ENCODE measurements around the gene KRTAP10-3.
"Not testable (repeated sequence)": the region's sequence is repeated elsewhere in the genome, so short reads cannot be mapped to it uniquely, and the experiment has no call there.

Gene KRTAP10-3

DNA sequence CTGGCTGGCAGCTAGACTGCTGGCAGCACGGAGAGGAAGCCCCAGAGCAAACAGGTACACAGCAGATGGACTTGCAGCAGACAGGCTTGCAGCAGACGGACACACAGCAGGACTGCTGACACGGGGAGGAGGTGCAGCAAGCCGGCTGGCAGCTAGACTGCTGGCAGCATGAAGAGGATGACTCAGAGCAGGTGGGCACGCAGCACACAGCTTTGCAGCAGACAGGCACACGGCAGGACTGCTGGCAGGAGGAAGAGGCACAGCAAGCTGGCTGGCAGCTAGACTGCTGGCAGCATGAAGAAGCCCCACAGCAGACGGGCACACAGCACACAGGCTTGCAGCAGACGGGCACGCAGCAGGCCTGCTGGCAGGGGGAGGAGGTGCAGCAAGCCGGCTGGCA, 7.8 kb downstream of the KRTAP10-3 start:
- DNase-seq (ENCODE audit: extremely low read depth in 1 of 2, low read depth in 1 of 2), result no peak

DNA sequence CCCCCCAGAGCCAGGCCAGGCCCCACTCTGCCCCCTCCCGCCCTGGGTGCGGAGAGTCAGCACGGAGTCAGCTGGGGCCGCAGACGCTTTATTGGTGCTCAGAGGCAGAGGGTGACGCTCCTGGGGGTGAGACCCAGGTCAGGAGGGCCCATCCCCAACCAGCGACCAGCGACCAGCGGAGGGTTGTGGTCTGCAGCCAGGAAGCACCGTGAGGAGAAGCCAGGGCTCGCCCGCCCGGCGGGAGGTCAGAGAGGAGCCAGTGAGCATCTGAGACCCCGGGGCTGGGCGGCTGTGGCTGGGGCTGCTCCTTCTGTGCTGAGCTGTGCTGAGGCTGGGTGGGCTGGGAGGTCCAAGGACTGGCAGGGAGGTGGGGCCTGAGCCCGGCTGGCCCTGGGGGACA, 8.3 kb downstream of the KRTAP10-3 start:
- not testable (repeated sequence) for DNase-seq (ENCODE audit: extremely low read depth in 1 of 2, low read depth in 1 of 2)

DNA sequence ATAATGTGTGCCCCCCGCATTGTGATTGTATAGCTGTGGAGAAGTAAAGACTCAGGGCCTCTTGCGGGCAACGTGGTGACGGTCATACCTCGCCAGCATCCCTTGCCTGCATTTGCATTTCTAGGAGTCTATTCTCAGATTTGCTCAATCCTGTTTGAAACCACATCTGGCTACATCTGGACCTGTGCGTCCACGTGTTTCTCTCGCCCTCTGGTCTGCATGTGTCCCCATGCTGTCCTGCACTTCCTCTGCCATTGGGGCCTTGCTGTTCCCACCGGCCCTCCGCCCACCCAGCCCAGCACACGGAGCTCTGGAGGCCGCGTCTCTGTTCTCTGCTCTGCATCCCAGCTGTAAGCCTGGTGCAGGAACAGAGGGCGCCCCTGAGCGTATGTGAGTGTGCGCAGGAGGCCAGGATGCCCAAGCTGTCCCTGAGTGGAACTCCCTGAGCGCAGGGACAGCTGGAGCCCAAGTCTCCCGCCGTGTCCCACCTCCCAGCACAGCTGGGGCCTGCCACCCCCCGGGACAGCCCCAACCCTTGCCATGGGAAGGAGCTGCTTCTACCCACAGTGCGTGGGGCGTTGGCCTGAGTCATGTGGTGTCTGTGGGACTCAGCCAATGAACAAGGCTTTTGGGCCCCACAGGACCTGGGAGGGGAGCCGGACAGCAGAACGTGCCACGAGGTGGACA, 8.9 kb downstream of the KRTAP10-3 start:
- DNase-seq (ENCODE audit: extremely low read depth in 1 of 2, low read depth in 1 of 2), result no peak

DNA sequence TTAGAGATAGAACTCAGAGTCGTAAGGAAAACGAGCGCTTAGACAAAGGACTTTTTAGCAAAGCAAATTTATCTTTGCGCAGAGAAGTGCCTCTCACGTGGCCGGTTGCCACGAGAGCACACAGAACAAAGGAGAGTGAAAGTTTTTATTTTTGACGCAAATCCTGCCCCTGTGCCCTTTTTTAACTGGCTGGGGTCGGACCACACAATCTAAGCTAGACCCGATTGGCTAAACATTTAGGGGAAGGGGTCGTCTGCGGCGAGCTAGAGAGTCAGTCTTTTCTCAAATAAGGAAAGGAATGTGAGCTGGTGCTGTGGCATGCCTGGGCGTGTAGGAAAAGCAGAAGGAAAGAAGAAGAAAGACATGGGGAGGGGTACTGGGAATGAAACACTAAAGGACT, 9.7 kb downstream of the KRTAP10-3 start:
- DNase-seq (ENCODE audit: extremely low read depth in 1 of 2, low read depth in 1 of 2), result no peak

DNA sequence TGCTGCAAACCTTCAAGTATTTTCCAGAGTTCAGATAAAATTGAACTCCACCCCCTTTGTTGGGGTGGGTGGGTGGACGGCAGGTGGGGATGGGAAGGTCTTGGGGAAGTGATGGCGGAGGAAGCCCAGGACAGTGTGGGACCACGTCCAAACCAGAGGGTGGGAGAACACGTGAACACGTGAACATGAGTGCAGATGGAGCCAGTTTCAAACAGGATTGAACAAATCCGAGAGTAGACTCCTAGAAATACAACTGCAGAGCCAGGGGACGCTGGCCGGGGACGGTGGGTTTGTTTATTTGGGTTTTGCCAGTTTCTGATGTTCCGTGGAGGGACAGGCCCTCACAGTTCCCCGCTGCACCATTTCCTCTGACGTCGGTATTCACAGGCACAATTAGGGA, 10.2 kb downstream of the KRTAP10-3 start:
- DNase-seq (ENCODE audit: extremely low read depth in 1 of 2, low read depth in 1 of 2), result no peak

DNA sequence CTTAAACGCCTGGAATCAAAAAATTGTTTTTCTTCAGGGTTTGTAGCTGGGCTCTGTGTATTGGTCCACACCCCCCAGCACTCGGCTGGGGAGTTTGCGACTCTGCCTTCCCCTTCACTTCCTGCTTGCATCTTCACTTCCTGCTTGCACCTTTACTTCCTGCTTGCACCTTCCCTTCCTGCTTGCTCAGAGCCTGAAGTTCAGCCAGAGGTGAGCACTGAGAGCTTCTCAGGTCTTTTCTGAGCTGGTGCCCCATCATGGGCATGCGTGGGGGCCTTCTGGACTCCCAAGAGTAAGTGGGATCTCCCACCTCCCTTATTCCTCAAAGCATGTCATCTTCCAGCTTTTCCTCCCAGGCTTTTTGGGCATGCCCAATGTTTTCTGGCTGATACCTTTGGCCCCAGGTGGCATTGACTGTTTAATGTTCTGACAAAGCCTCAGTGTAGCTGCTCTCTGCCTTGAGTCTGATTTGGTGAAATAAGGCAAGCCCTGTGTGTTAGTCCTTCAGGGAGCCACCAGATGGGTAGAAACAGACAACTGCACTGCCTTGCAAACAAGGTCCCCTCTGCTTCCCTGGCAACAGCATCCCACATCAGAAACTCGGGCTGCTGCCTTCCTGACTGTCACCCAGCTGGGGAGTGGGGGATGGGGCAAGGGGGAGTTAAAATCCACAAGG, 10.8 kb downstream of the KRTAP10-3 start:
- no peak for DNase-seq (ENCODE audit: extremely low read depth in 1 of 2, low read depth in 1 of 2)

DNA sequence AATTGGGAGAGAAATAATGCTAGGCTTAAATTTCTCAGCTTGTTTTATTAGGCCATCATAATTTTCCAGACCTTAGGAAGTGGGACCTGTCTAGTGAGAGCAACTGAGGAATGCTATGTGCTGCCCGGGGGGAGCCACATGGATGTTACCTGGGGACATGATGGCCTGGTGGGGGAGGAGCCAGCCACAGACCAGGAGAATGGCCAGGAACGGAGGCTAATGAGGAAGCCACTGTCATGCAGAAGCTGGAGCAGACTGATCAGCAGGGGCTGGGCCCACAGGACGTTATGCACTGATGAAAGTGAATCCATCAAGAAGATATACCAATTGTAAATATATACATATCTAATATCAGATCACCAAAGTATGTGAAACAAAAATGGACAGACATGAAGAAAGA, 14.0 kb downstream of the KRTAP10-3 start:
- no peak for DNase-seq (ENCODE audit: extremely low read depth in 1 of 2, low read depth in 1 of 2)

DNA sequence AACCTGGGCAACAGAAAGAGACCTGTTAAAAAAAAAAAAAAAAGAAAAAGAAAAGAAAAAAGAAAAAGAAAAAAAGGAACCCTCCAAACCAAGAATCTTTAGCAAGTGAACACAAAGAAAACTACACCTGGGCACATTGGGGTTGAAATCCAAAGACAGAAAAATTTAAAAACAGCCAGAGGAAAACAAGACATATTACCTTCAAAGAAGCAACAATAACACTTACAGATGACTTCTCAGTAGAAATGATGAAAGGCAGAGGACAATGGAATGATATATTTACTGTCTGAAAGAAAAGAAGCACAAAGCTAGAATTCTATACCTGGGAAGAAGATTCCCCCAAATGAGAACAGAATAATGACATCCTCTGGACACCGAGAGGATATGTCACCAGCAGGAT, 15.9 kb downstream of the KRTAP10-3 start:
- no peak for DNase-seq (ENCODE audit: extremely low read depth in 1 of 2, low read depth in 1 of 2)

DNA sequence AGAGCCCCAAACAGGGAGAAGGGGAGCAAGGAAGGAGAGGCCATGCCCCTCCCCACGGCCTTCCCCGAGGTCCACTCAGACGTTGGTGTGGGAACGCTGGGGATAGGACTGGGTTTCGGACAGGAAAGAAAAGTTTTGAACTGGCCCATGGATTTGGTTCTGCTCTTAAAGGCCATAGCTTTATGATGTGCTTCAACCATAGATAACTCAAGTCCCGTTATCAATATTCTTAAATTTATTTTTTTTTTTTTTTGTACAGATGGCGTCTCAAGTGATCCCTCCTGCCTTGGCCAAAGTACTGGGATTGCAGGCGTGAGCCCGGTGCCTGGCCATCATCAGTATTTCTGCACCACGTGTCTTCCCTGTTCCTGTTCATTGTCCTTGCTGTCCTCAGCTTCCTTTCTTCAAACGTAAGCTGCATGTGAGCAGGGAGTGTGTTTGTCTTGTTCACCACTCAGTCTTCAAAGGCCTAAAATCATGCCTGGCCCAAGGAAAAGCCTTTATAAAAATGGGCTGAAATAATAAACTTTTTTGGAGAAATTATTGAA, 17.8 kb downstream of the KRTAP10-3 start:
- DNase-seq (ENCODE audit: extremely low read depth in 1 of 2, low read depth in 1 of 2), result no peak

DNA sequence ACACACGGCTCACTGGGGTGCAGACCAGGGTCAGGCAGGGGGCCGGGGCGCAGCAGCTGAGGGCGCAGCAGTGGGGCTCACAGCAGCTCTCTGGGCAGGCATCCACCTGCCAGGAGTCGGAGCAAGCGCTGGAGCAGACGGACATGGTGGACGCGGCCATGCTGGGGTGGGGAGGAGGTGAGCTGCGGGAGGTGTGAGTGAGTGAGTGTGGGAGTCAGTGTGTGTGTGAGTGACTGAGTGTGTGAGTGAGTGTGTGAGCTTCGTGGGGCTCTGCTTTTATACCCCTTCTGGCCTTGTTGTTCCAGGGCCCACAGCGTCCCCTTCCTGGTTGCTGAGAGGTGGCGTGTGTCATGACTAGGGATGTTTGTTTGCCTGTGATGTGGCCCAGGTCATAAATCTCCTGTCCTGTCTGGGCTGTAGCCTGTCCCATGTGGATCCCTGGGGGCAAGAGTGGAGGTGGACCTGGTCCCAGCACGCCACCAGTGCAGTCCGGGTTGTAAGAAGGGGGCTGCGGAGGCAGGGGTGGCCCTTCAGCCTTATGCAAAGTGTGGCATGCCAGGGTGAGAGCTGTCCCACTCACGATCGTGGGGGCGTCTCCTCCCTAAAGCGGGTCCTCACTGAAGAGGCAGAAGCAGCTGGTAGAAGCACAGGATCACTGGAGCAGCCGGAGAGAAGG, 18.5 kb downstream of the KRTAP10-3 start, which contains the start of gene KRTAP10-1:
Gene KRTAP10-1 (minus strand): TSS at position 205 of the 676 bp plus-strand sequence. CDS start 45 bp downstream, at position 160.
- DNase-seq (ENCODE audit: extremely low read depth in 1 of 2, low read depth in 1 of 2), result no peak

DNA sequence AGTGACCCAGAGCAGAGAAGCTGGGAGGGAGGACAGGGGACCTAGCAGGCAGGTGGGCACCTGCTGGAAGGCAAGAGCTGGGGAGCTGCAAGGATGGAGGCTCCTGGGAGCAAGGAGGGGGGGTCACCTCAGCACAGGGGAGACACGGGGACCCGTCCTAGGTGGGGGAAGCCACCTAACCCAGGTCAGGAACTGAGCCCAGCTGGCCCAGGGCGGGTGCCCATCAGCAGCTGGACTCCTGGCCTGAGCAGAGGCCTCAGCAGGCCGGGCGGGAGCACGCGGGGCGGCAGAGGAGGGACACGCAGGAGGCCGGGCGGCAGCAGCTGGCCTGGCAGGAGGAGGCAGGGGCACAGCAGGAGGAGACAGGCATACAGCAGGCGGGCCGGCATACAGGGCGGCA, 19.5 kb downstream of the KRTAP10-3 start:
- no peak for DNase-seq (ENCODE audit: extremely low read depth in 1 of 2, low read depth in 1 of 2)

DNA sequence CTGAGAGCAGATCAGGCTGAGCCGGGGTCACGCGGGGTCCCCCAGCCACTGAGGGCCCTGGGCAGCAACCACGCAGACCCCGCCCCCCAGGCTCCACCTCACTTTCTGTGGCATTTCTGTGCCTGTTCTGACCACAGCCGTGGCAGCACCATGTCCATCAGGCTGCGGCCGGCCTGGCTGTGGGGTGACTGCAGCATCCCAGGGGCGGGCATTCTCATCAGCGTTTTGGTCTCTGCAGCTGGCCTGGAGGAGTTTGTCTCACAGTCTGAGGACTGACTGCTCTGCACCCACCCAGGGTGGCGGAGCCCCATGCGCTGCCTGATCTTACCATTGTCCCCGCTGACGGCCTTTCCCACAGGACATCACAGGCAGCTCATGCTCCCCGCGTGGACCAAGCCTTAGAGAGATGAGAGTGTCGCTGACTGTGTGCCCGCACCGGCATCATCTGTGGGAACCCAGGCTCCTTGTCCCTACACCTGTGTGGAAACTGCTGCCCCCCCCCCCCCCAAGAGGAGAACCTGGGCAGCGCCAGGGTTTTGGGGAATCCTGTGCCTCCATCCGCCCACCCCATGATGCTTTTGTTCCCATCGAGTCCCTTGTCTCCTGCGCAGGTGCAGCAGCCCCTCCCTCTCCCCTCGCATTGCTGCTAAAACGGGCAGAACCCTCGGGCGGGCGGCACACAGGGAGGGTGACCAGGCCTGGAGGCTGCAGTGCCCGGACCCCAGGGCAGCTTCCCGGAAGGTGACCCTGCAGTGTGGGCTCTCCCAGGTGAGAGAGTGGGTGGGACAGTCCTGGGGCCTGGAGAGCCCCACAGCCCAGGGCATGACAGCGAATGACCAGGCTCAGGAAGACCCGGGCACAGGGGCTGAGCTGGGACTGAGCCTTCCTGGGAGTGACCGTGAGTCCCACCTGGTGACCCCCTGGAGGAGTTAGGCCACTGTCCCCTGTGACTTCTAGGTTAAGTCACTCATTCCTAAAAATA, 20.4 kb downstream of the KRTAP10-3 start:
- DNase-seq (ENCODE audit: extremely low read depth in 1 of 2, low read depth in 1 of 2), result no peak

DNA sequence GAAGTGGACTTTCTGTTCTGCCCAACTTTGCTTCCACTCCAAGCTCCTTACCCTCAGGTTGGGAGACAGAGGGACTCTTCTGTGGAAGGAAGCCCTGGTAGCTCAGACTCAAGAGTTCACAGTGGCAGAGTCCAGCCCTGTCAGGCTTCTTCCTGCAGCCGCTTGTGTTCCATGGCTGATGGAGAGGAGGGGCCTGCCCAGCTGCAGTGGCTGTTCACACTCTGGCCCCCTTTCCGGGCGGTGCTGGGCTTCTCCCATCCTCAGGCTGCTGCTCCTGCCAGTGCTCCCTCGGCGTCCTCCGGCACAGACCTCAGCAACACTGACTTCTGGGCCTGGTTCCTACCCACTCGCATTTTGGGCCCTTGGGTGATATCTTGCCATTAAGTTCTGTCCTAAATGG, 22.6 kb downstream of the KRTAP10-3 start:
- no peak for DNase-seq (ENCODE audit: extremely low read depth in 1 of 2, low read depth in 1 of 2)

DNA sequence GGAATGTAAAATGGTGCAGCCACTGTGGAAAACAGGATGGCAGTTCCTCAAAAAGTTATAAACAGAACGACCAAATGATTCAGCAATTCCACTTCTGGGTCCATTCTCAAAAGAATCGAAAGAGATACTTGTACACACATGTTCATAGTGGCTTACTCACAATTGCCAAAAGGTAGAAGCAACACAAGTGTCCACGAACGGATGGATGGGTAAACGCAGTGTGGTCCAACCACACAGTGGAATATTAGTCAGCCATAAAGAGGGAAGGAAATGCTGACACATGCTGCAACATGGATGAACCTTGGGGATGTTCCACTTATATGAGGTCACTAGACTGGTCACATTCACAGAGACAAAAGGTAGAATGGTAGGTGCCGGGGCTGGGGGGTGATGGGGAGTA, 23.9 kb downstream of the KRTAP10-3 start:
- DNase-seq (ENCODE audit: extremely low read depth in 1 of 2, low read depth in 1 of 2), result no peak

DNA sequence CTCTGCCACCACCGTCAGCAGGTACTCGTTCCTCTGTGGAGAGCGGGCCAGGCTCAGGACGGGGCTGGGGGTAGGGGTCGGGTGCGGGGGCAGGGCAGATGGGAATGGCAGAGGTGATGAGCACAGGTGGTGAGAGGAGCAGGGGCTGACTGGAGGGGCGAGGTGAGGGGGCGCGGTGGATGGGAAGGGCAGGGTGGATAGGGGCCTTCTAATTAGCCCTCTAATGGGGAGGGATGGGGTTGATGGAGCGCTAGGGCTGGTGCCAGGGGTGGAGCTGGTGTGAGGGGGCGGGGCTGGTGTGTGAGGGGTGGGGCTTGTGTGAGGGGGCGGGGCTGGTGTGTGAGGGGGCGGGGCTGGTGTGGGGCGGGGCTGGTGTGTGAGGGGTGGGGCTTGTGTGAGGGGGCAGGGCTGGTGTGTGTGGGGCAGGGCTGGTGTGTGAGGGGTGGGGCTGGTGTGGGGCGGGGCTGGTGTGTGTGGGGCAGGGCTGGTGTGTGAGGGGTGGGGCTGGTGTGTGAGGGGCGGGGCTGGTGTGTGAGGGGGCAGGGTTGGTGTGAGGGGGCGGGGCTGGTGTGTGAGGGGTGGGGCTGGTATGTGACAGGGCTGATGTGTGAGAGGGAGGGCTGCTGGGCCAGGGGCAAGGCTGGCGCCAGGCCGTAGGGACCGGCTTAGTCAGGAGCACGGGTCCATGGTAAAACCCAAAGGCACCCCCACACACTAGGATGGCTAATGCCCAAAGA, 24.5 kb downstream of the KRTAP10-3 start:
- DNase-seq (ENCODE audit: extremely low read depth in 1 of 2, low read depth in 1 of 2), result no peak

DNA sequence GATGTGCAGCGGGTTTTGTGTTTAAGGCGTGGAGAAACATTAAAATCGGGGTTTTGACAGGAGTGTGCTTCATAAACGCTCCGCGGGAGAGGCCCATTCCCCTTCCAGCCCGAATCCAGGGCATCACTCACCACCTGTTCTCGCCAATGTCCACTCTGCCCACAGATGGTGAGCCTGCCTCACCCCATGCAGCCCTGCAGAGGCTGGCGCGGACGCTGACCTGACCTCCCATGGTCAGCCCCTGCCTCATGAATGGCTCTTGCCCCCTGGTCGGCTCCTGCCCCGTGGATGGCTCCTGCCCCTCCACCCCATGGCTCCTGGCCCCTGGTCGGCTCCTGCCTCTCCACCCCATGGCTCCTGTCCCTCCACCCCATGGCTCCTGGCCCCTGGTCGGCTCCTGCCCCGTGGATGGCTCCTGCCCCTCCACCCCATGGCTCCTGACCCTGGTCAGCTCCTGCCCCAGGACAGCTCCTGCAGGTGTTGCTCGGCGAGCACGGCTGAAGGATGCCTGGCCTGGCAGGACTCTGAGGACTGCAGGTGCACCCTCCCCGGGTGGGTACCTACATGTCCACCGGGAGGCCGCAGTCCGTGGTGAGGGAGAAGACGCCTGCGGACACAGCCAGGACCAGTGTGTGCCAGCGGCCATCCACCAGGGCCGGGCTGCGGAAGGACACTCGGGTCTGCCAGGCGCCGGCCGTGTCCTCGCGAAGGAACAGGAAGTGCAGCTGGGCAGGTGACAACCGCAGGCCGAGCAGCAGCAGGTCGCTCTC, 25.3 kb downstream of the KRTAP10-3 start:
- no peak for DNase-seq (ENCODE audit: extremely low read depth in 1 of 2, low read depth in 1 of 2)

DNA sequence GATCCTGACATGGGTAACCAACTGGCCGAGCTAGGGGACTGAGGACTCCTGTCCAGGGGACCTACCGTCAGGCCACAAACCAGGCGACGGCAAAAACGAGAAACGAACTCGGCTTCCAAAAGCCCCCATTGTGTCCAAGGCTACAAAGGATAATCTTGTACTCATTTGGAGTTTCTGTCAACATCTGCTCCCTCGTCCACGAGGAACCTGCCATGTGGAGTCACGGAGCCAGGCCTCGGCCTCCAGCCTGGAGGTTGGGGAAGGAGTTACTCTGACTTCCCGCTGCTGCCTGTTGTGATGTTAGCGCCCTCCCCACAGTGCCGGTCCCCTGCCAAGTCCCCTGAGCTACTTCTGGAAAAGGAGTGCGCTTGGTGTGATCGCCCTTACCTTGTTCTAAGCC, 25.9 kb downstream of the KRTAP10-3 start:
- DNase-seq (ENCODE audit: extremely low read depth in 1 of 2, low read depth in 1 of 2), result no peak

DNA sequence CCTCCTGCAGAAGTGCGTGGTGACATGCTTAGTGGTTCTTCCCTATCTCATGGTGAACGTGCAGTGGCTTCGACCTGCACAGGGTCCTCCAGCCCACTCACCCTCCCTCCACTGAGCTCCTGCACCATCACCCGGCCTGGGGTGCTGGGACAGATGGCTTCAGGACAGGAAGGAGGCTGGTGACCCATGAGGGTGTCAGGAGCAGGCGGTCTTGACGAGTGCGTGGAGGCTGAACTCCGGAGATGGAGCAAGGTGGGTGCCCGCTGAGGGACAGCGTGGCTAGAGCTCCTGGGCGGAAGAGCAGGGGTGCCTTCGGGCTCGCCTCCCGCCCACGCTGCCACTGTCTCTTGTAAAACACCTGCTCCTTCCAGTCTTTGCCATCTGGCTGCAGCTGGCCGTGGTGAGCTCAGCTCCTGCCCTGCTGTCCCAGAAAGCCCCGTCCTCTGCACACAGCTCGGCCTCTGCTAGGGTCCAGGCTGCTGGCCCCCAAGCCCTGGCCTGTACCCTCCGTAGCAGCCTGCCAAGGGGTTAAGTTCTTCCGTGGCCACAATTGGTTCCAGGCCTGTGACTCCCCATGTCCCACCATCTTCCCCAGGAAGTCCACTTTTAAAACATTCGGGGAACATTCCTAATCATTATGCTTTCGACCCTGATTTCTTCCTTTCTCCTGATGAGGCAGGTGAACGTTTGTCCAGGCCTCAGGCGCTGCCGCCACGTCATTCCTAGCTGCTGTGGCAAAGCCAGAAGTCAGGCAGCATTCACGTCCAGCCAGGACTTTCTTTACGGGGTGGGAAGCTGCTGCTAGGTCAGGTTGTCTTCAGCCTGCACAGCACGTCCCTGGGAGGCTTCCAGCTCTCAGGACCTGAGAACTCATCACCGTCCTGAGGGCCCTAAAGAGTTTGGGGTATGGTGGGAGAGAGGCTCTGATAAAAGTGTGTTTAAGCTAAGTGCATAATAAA, 26.7 kb downstream of the KRTAP10-3 start:
- no peak for DNase-seq (ENCODE audit: extremely low read depth in 1 of 2, low read depth in 1 of 2)

Data from stimulated activated CD8-positive, alpha-beta memory T cell treated with anti-CD3 and anti-CD28 coated beads, Interleukin-7, amount 100 ng/mL, for 48 hours (primary cell).